ENCODE results near the gene CNTNAP2. TPM values are rescaled to one million over a fixed set of nuclear protein-coding genes. Genes with fewer than 3 reads are reported as not detected.
A peak's percentile ranks its signal among the peaks of the same experiment; 100 is the strongest.

Gene CNTNAP2
- total and polyA plus RNA-seq, 2 of the 8 experiments (the other 6 are each of a cell fraction or from before 2014, with no cell fraction given): 27.9 to 71.0 TPM

DNA sequence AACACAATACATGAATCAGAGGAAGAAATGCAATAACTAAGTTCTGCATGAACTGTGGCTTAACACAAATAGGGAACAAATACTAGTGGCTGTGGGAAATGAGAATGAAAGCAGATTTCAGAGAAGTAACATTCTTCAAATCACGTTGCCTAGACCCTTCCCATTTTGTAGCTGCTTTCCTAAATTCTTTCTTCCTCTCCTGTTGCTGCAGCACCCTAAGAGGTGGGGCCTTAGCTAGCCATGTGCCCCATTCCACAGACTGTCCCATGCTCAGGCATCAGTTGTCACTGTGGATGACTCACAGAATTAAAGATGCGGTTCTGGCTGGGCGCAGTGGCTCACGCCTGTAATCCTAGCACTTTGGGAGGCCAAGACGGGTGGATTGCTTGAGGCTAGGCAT is 1769.3 kb downstream of the CNTNAP2 start:
- Histone ChIP-seq H3K18ac (ENCODE audit: extremely low read depth, low read length) (no peak overlapping the region), H4K8ac (ENCODE audit: extremely low read depth, insufficient read depth, low read length) (no peak overlapping the region), H3K23ac (ENCODE audit: insufficient read length) (no peak overlapping the region), H3K4me1 (replicated peaks in 1 of 4; ENCODE audit: control insufficient read depth in 3 of 4, insufficient read depth in 4 of 4, low read length in 3 of 4) (no peaks in the 10 kb centered on the region), H3K56ac (replicated peaks; ENCODE audit: insufficient read length, low read depth, low read length) (no peak overlapping the region), H4K5ac (ENCODE audit: insufficient read length, low read depth, low read length) (no peak overlapping the region), H3K4me2 (ENCODE audit: insufficient read depth in 1 of 2, low read depth in 2 of 2, low read length in 2 of 2) (no peak overlapping the region), H4K20me1 (replicated peaks in 1 of 2; ENCODE audit: control insufficient read depth in 1 of 2, insufficient read depth in 2 of 2, low read length in 2 of 2) (no peaks in the 10 kb centered on the region), H3K79me2 (ENCODE audit: control insufficient read depth in 1 of 2, insufficient read depth in 2 of 2, low read length in 2 of 2) (no peaks in the 10 kb centered on the region), H3K27ac (ENCODE audit: low read depth, low read length) (no peak overlapping the region), H3K36me3 (ENCODE audit: control insufficient read depth in 2 of 4, insufficient read depth in 4 of 4, low read length in 3 of 4) (no peaks in the 10 kb centered on the region), H2BK20ac (ENCODE audit: low read length) (no peak overlapping the region), H3K23me2 (ENCODE audit: low read depth, low read length) (no peaks in the 10 kb centered on the region), H2BK15ac (ENCODE audit: low read length) (no peak overlapping the region), H4K91ac (replicated peaks; ENCODE audit: insufficient read length, low read length) (no peak overlapping the region), H3K9me3 (ENCODE audit: insufficient read depth in 2 of 2, low read depth in 1 of 2, low read length in 1 of 2) (no peaks in the 10 kb centered on the region), H3K27me3 (replicated peaks in 1 of 4; ENCODE audit: control insufficient read depth in 3 of 4, extremely low read depth in 1 of 4, insufficient read depth in 3 of 4, low read length in 3 of 4) (no peaks in the 10 kb centered on the region), H3K9ac (replicated peaks in 1 of 4; ENCODE audit: extremely low read depth in 1 of 4, low read depth in 3 of 4, low read length in 3 of 4) (no peak overlapping the region), H3K4me3 (ENCODE audit: extremely low read depth in 1 of 4, insufficient read depth in 2 of 4, low read depth in 3 of 4, low read length in 4 of 4) (no peak overlapping the region), H2AFZ (ENCODE audit: low read length) (0 out of 2 replicates have a peak overlapping the region, but pooled peaks have one; percentile 11), H3K4ac (replicated peaks; ENCODE audit: insufficient read length, low read depth, low read length) (no peak overlapping the region), H2BK5ac (ENCODE audit: low read depth, low read length) (no peak overlapping the region), H2BK120ac (replicated peaks; ENCODE audit: low read depth, low read length) (no peak overlapping the region), H3K14ac (ENCODE audit: insufficient read length) (no peak overlapping the region), H3K79me1 (ENCODE audit: low read depth, low read length) (no peaks in the 10 kb centered on the region), H2BK12ac (ENCODE audit: low read depth, low read length) (no peak overlapping the region), H2AK5ac (ENCODE audit: low read depth, low read length) (no peak overlapping the region)
- DNase-seq (ENCODE audit: low read depth in 1 of 2, low spot score in 2 of 2) (no peak), FAIRE-seq (no peak)
- ChIA-PET CTCF (ENCODE audit: partially characterized antibody) (interaction anchor here (0.5 kb wide), 1 partner anchor 81 kb away, joined by 3 read pairs; no protein-coding TSS in a partner anchor), POLR2A (ENCODE audit: partially characterized antibody) (no interaction called here)
- no peak for TF ChIP-seq RBBP5 (IDR thresholded peaks at IDR 0.05; ENCODE audit: borderline replicate concordance, low read depth, low read length)
- no peak for TF ChIP-seq SIX5 (IDR thresholded peaks at IDR 0.05; ENCODE audit: low read depth, low read length)
- TF ChIP-seq RXRA (IDR thresholded peaks at IDR 0.05; ENCODE audit: insufficient read depth, low read depth, low read length): no peak
- TF ChIP-seq KDM5A (IDR thresholded peaks at IDR 0.05; ENCODE audit: low read length): no peak
- TF ChIP-seq SAP30 (IDR thresholded peaks at IDR 0.05; ENCODE audit: insufficient read depth, insufficient replicate concordance, low read length): no peak
- no peak for TF ChIP-seq HDAC2 (IDR thresholded peaks at IDR 0.05; ENCODE audit: borderline replicate concordance in 1 of 2, low read depth in 2 of 2, low read length in 2 of 2)
- no peak for TF ChIP-seq POLR2A (IDR thresholded peaks at IDR 0.05; ENCODE audit: control extremely low read depth in 1 of 2, low read depth in 2 of 2, low read length in 2 of 2)
- no peak for TF ChIP-seq RFX5 (IDR thresholded peaks at IDR 0.05; ENCODE audit: borderline replicate concordance, low read depth, low read length)
- 94% methylated on average over 5 of the region's 5 CpGs; no CpG with 5 or more reads in 1 of the 2 experiments for WGBS, 2 experiments (ENCODE audit: extremely low coverage in 1 of 2, insufficient coverage in 1 of 2, insufficient read length in 1 of 2, insufficient replicate concordance in 2 of 2, low coverage in 1 of 2, low lambda C conversion rate in 2 of 2, missing lambda C conversion rate in 1 of 2)
